GM12865 (cell line): ENCODE results near the gene TRAF3IP1.

Experiments
- DNase-seq: peaks from one replicate; pipeline ENCODE4 v3.0.0; 2010; ENCODE audit warnings: low read depth
- H3K4me3 ChIP-seq: 2 replicates; pipeline ENCODE4 v1.5.1; 2011; ENCODE audit warnings: mild to moderate bottlenecking, low read depth, low read length, control low read depth
- TF ChIP-seq, protein P1 (sequence below): IDR thresholded peaks from 2 replicates; pipeline ENCODE4 v1.5.1; 2011; ENCODE audit warnings: low read length, control low read depth, low read depth, inconsistent platforms; ENCODE audit not compliant: insufficient read depth; ENCODE audit errors: missing control alignments

The TRAF3IP1 gene

DNA sequence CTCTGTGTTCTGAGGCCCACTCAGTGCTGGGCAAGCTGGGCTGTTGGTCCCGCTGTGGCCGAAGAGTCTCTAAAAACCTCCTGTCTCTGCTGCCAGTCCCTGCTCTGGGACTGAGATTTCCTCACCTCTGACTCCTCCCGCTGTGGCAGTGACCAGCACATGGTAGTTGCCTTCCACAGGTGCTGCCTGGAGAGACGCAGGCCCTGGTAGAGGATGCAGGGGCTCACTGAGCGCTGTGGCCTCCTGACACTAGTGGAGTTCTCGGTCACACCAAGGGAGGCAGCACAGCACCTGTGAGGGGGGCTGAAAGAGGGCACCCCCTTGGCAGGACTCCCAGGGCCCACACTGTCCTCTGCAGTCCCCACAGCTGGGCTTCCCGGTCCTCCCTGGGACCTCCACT, 102.6 kb downstream of the TRAF3IP1 start:
- no peak overlapping the region for H3K4me3 ChIP-seq
- DNase-seq: no peak
- TF ChIP-seq, protein P1, sequence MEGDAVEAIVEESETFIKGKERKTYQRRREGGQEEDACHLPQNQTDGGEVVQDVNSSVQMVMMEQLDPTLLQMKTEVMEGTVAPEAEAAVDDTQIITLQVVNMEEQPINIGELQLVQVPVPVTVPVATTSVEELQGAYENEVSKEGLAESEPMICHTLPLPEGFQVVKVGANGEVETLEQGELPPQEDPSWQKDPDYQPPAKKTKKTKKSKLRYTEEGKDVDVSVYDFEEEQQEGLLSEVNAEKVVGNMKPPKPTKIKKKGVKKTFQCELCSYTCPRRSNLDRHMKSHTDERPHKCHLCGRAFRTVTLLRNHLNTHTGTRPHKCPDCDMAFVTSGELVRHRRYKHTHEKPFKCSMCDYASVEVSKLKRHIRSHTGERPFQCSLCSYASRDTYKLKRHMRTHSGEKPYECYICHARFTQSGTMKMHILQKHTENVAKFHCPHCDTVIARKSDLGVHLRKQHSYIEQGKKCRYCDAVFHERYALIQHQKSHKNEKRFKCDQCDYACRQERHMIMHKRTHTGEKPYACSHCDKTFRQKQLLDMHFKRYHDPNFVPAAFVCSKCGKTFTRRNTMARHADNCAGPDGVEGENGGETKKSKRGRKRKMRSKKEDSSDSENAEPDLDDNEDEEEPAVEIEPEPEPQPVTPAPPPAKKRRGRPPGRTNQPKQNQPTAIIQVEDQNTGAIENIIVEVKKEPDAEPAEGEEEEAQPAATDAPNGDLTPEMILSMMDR: no peak

DNA sequence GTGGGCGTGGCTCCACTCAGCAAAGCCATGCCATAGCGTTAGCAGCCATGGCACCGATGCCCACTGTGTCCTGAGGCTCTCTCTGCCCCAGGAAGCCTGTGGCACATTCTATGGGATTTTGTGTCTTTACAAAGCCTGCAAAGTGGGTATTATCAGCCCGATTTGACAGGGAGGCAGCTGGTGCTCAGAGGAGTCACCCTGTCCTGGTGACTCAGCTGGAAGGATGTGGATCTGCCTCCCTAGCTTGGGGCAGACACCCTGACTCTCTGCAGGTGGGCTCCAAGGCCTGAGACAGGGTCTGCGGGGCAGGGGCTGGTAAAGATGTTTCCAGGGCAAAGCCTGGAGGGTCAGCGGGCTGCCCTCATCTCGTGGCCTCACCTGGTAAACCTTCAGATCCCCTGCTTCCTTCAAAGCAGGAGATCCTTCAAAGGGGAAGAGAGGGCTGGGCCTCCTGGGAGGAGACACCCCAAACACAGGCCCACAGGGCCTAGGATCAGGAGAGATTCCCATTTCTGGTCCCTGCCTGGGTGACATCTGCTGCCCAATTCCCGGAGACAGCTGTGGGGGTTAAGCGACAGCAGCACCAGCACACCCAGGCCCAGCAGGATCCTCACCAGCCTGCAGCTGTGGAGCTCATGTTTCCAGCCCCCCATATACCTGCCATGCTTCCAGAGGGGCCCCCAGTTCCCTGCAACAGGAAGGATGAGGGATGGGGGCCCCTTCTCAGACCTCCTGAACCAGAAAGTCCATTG, 103.4 kb downstream of the TRAF3IP1 start:
- no peak for DNase-seq
- TF ChIP-seq, protein P1: no peak
- H3K4me3 ChIP-seq: no peak overlapping the region

DNA sequence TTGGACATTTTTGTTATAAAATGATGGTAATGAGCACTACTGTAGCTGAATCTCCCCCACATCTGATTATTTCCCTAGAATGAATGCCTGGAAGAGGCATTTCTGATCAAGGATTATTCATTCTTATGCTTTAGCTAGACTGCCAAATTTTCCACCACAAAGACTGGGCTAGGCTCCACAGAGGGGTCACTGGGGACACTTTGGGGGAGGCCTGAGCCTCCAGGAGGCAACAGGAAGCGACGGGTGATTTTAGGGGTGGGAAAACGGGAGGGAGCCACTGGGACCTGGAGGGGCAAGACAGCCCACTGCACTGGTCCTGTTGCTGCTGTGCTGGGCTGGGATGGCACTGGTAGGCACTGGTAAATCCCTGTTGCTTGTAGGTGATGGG, 104.0 kb downstream of the TRAF3IP1 start:
- DNase-seq: no peak
- TF ChIP-seq, protein P1: no peak
- no peak overlapping the region for H3K4me3 ChIP-seq

DNA sequence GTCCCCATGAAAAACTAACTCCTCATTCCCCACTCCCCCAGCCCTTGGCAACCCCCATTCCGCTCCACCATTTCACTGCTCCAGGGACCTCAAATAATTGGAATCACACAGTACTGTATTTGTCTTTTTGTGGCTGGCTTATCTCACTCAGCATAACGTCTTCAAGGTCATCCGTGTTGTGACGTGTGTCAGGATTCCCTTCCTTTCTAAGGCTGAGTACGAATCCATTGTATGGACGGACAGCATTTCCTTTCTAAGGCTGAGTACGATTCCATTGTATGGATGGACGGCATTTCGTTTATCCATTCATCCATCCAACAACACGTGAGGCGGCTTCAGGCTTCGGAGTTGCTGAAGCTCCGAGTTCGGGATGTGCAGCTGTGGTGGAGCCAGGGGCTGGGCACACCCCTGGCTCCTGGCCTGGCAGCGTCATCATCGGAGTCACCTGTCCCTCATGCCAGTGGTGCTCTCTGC, 105.2 kb downstream of the TRAF3IP1 start:
- DNase-seq: no peak
- peak overlapping the region; percentile 95 for H3K4me3 ChIP-seq
- TF ChIP-seq, protein P1: no peak

DNA sequence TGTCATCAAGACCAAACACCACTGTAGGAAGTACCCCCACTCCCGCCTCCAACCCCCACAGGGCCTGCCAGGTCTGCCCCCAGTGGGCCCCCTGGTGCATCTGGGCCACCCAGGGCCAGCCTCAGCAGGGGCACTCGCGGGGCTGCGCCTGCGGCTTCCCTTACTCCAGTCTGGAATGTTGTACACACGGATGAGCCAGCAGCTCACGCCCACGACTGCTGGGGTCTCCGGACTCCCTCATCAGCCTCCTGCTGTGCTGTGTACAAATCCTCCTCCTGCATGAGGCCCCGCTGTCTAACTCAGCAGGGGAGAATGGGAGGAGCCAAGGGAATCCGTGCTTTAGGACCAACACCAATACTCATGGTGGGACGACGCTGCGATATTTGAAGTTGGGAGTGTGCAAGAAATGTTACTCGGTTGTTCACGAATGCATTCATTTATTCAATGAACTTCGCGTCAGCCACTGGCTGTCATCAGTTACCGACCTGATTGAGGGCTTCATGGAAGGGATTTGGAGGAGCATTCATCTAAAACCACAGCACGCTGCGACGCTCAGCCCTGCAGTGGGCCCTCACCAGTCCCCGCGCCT, 105.8 kb downstream of the TRAF3IP1 start:
- H3K4me3 ChIP-seq: peak overlapping the region; percentile 95
- TF ChIP-seq, protein P1: no peak
- no peak for DNase-seq

DNA sequence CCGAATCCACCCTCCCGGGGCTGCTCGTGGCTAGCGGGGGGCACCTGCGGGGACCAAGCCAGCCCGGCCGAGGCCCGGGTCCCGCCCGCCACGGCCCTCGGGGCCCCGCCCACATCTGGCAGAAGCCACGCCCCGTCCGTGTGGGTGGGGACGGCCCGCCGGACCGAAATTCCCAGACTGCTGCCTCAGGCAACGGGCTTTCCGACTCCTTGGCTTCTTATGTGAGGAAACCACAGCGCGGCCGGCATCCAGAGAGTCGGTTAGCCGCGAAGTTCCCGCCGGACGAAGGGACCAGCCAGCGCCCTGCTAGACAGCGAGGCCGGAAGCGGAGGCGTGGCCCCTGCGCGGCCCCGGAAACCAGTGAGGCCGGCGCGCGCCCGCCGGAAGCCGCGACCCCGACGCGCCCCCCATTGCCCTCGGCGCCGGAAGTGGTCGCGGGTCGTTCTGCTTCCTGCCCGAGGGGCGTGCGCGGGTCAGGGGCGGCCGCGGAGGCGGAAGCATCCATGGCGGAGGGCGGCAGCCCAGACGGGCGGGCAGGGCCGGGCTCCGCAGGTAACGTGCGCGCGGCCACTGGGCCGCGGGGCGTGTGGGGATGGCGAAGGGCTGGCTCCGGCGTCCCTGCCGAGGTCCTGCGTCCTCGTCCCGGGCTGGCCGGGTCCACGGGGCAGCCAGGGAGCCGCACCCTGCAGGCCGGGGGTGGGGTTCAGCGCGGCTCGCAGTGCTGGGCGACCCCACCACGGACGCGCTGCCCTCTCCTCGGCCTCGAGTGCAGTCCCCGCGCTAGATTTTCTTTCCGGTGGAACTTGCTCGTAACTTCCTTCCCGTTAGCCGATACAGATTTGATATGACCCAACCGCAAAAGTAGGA, 106.5 kb downstream of the TRAF3IP1 start, which contains the start of gene ASB1:
Gene ASB1, plus strand, starts transcription at position 360 of the 867 bp plus-strand sequence. Its CDS starts 144 bp downstream, at position 504.
- peak; percentile 88 for DNase-seq
- TF ChIP-seq, protein P1: no peak
- H3K4me3 ChIP-seq: peak within 1 kb of the TSS; percentile 95
